Purkinje cell (primary cell): ENCODE data around the gene NUPR2. TPM values are rescaled to one million over a fixed set of nuclear protein-coding genes. Genes with fewer than 3 reads are reported as not detected.

Experiments used
- polyA plus RNA-seq: library from polyadenylated mRNA; unstranded; fragments of >200 nt; fragmentation: Nextera tagmentation; gene quantifications from 2 replicates; pipeline ENCODE4 v1.2.1, GENCODE V29; 2014

Gene NUPR2, protein sequence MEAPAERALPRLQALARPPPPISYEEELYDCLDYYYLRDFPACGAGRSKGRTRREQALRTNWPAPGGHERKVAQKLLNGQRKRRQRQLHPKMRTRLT
- polyA plus RNA-seq = 3.0 TPM in 1 of 2 replicates, not detected in the other

DNA sequence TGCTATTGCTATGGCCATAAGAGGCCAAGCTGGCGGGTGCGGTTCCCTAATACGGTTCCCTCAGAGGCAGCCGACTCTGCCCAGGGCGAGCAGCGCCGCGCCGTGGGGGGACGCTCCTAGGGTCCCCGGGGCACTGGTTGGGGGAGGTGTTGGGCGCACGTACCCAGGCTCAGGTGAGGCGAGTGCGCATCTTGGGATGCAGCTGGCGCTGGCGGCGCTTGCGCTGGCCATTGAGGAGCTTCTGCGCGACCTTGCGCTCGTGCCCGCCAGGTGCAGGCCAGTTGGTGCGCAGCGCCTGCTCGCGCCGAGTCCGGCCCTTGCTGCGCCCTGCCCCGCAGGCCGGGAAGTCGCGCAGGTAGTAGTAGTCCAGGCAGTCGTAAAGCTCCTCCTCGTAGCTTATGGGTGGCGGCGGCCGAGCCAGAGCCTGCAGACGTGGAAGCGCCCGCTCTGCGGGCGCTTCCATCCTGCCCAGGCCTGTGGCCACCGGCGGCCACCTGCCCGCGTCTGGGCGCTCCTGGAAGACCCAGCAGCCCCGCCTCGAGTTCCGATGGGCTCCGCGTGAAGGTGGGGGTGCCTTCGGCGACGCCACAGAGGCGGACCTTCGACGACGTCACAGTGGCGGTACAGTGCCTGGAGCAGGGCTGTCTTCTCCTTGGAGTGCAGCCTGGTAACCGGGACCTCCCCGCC, at the start of gene NUPR2:
NUPR2 (minus strand) TSS at position 566 of the 687 bp plus-strand sequence; CDS start at position 463, 103 bp downstream.

DNA sequence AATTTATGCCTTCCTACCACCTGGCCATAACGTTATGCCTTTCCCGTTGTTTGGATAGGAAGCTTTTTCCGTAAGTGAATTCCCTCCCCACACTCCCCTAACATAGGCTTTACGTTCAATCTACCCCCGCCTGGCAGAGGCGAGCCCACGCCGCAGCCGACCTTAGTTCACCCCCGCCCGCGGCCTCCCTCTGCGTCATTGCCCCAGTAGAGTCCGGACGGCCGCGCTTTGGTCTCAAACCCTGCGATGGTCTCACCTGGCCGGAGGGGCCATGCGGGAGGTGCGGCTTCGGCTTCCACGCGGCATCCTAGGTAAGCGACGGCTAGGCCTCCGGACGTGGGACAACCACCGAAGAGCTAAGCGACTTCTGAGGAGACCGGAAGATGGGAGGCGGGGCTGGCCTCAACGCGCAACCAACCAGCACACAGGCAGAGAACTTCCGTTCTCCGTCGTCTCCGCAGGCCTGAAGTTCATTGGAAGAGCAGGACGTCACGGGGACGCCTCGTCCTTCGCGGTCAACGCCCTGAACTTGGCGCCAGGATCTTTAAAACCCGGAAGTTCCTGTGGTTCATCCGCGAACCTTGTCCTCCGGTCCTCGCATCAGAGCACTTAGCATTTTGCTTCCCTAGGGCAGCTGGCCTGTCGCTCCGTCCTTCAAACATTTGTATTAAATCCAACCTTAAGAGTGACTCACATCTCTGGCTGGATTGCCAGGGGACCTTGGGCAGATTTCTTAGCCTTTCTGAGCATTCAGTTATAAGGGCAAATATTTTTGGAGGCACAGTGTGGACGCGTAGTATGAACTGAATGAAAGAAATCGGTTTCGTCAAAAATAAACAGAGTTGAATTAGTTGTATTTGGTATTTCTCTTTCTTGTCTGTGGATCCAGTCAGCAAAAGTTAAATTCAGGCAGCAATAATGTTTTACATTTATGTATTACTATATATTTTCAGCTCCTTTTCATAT, 9.8 kb downstream of the NUPR2 start, which contains the start of gene CHCHD2:
CHCHD2 (minus strand) TSS at position 369 of the 966 bp plus-strand sequence; CDS start at position 306, 63 bp downstream.

GRCh38 chr7:56092789-56093531, 23.3 kb downstream of the NUPR2 start, which contains the start of gene PHKG1:
TSS of gene PHKG1 (minus strand) at chr7:56092952. CDS start at chr7:56088941, 4,011 bp downstream.

Other genes starting within 250 kb of the NUPR2 start
- 0.34 and 1.2 TPM in 2 replicates for gene ZNF713, start 229.0 kb downstream of the NUPR2 start, polyA plus RNA-seq
- gene MRPS17, start 164.5 kb downstream of the NUPR2 start, polyA plus RNA-seq = 80.3 and 85.6 TPM in 2 replicates
- 45.6 and 47.7 TPM in 2 replicates for gene NIPSNAP2, start 151.8 kb downstream of the NUPR2 start, polyA plus RNA-seq
- gene PSPH, start 65.0 kb downstream of the NUPR2 start, polyA plus RNA-seq = 3.2 and 5.8 TPM in 2 replicates
- gene CCT6A, start 64.7 kb downstream of the NUPR2 start, polyA plus RNA-seq = 192 and 216 TPM in 2 replicates
- gene SUMF2, start 52.1 kb downstream of the NUPR2 start, polyA plus RNA-seq = 40.1 and 48.1 TPM in 2 replicates
- 4.0 and 4.3 TPM in 2 replicates for gene PHKG1, start 23.5 kb downstream of the NUPR2 start, polyA plus RNA-seq
- gene CHCHD2, start 9.9 kb downstream of the NUPR2 start, polyA plus RNA-seq = 338 and 445 TPM in 2 replicates